VCaP (cell line): Measurements from ENCODE around the gene UBE2V1.
"Not testable (repeated sequence)": the region's sequence is repeated elsewhere in the genome, so short reads cannot be mapped to it uniquely, and the experiment has no call there.

Experiments
- H3K27ac ChIP-seq: fragments of 450-650 bp; 2 replicates; pipeline ENCODE4 v1.5.1; 2017
- CTCF ChIP-seq: fragments of 450-650 bp; conservative IDR thresholded peaks from 2 replicates; pipeline ENCODE4 v1.5.1; 2017; ENCODE audit warnings: mild to moderate bottlenecking, moderate library complexity

UBE2V1 gene

GRCh38 chr20:50111120-50111828 lies 1.7 kb downstream of the UBE2V1 start:
- peak overlapping the region; percentile 93; the same call in 1 of the 2 replicates for H3K27ac ChIP-seq

GRCh38 chr20:50110141-50111047 lies 2.6 kb downstream of the UBE2V1 start:
- H3K27ac ChIP-seq = peak overlapping the region; percentile 6; the same call in 1 of the 2 replicates
- no peak for TF ChIP-seq CTCF

More at GRCh38 chr20:50111120-50111828, 1.7 kb downstream of the UBE2V1 start:
- no peak for TF ChIP-seq CTCF

GRCh38 chr20:50108556-50109235 lies 4.3 kb downstream of the UBE2V1 start:
- no peak overlapping the region for H3K27ac ChIP-seq
- TF ChIP-seq CTCF = no peak

- TF ChIP-seq CTCF = no peak
- H3K27ac ChIP-seq = no peak overlapping the region
These were observed 5.1 kb downstream of the UBE2V1 start for GRCh38 chr20:50107796-50108331.

- no peak for TF ChIP-seq CTCF
- no peak overlapping the region for H3K27ac ChIP-seq
These were observed 5.8 kb downstream of the UBE2V1 start for GRCh38 chr20:50107086-50107660.

GRCh38 chr20:50106669-50107068 lies 6.3 kb downstream of the UBE2V1 start:
- not testable (repeated sequence) for H3K27ac ChIP-seq

GRCh38 chr20:50103464-50104107 lies 9.4 kb downstream of the UBE2V1 start:
- H3K27ac ChIP-seq = not testable (repeated sequence)

- H3K27ac ChIP-seq = not testable (repeated sequence)
These were observed 10.4 kb downstream of the UBE2V1 start for GRCh38 chr20:50102551-50102950.
